DLD1 (cell line): Measurements from ENCODE around the gene TASL.
"Not testable (repeated sequence)": the region's sequence is repeated elsewhere in the genome, so short reads cannot be mapped to it uniquely, and the experiment has no call there.

Source experiments
- in situ Hi-C: cut with HindIII; loops from 2 replicates; pipeline ENCODE4 v1.10.0; 2017; ENCODE audit warnings: low sequenced_read_pairs

TASL gene, protein sequence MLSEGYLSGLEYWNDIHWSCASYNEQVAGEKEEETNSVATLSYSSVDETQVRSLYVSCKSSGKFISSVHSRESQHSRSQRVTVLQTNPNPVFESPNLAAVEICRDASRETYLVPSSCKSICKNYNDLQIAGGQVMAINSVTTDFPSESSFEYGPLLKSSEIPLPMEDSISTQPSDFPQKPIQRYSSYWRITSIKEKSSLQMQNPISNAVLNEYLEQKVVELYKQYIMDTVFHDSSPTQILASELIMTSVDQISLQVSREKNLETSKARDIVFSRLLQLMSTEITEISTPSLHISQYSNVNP

DNA sequence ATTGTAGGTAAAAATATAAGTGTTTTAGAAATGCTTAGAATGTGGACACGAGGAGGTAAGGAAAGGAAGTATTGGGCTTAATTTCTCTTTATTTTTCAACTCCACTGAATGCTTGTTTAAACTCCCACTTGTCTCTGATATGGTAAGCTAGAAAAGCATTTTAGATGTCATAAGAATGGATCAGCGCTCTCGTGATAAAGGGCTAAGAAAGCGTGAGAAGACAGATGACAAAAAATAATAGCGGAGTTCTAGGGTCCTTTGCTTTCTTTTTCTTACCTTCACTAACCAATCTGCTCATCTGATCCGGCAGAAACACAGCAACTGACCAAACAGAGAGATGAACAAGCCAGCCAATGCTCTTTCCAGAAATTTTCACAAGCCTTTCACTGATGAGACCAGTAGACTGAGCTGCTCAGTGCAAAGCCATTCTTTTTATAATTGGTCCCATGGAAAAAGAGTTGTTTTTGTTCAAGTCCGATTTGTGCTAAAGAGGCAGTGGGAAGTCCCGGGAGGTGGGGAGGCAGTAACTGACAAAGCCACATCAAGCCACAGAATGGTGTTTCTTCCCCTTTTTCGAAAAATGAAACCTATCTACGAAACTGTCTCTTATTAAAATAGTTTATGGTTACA, at the start of gene TASL:
TSS of gene TASL (minus strand) at position 405 of the 630 bp plus-strand sequence. CDS start 17,411 bp downstream, outside the sequence.
- in situ Hi-C loops: no loop called here

DNA sequence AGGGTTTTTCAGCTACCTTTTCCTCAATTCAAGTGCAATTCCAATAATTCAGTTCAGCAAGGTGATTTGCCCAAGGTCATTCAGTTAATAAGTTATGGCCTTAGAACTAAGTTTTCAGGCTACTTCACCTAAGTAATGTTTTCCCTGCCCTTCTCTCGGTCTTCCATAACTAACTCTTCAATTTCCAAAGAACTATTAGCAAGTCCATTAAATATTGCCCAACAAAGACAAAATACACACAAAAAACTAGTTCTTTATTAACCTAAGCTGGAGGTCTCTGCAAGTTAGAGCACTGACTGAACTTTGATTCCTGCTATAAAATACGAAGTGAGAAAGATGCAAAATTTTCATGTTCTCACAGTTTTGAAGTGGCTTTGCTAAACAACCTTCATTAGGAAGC, 48.8 kb upstream of the TASL start:
- in situ Hi-C loops: no loop called here

DNA sequence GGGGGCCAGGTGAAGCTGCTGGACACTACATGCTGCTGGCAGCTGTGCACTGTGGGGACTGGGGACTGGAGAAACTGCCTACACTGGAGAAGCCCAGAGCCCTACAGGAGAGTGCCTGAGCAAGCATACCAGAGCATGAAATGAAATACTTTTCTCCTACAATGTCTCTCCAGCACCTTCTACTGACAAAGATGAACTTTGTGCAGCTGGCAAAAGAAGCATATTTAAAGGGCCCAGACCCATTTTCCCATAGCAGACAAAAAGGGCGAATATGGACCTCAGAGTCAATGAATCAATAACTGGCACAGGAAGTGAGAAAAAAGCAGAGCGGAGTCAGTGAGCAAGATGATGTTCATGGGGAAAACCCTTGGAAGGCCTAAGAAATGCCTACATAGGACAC, 44.8 kb upstream of the TASL start:
- in situ Hi-C loops: no loop called here

DNA sequence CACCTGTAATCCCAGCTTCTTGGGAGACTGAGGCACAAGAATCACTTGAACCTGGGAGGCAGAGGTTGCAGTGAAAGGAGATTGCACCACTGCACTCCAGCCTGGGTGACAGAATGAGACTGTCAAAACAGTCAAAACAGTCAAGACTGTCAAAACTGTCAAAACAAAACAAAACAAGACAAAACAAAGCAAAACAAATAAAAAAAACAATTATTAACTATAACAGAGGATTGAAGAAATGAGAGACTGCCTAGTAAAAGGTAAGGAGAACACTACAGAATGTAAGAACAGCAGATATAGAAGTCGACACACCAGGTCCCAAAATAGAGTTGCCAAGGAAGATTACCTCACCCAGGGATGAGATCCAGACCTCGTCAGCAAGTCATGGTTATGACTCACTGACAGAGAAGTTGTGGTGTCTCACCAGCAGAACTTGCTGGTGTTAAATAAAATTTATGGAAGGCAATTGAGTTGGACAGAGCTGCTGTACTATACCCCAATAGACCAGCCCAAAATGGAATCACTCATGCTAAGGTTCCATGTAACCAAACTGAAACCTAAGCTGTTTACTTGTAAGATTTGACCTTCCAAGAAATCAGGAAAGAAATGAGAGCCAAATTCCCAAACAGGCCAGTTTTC, 43.5 kb upstream of the TASL start:
- in situ Hi-C loops: no loop called here

DNA sequence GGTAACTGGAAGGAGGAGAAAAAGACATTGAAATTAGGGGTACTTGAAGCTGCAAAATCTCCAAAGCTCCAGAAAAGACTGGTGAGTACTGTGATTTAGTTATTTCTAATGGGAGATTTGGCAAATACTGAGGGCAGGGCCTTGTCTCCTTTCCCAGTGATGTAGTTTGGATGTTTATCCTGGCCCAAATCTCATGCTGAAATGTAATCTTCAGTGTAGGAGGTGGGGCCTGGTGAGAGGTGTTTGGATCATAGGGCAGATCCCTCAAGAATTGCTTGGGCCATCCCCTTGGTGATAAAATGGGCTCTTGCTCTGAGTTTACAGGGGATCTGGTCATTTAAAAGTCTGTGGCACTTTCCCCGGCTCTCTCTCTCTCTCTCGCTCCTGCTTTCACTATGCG, 42.6 kb upstream of the TASL start:
- in situ Hi-C loops: no loop called here

DNA sequence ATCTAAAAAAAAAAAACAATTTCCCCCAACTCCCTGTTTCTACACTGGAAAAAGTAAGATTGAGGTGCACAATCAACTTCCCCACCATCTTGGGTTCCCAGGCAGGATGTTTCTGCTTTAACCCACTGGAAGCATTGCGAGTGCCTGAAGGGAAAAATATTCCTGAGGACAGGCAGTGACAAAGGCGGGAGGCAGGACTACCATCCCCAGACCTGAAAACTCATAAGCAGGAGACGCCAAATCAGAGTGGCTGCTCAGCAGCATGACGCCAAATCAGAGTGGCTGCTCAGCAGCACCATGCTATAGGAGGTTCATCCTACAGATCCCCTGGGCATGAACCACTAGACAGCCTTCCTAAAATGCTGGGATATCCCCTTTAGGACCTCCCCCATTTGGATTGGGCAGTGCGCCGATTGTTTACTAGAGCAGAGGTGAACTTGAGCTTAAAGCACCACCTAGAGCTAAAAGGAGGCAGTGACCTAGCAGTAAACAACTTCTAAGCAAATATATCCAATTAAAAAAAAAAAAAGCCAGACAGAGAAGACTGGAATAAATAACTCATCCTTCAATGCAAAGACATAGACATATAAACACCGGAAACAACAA, 40.7 kb upstream of the TASL start:
- in situ Hi-C loops: no loop called here

DNA sequence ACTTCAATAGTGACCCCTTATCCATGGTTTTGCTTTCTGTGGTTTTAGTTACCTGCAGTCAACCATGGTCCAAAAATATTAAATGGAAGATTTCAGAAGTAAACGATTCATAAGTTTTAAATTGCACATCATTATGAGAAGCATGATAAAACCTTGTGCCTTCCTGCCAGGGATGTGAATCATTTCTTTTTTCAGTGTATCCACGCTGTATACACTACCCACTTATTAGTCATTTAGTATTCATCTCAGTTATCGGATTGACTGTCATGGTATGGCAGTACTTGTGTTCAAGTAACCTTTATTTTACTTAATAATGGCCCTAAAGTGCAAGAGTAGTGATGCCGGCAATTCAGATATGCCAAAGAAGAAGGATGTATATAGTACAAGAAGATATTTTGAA, 37.7 kb upstream of the TASL start:
- in situ Hi-C loops: no loop called here

DNA sequence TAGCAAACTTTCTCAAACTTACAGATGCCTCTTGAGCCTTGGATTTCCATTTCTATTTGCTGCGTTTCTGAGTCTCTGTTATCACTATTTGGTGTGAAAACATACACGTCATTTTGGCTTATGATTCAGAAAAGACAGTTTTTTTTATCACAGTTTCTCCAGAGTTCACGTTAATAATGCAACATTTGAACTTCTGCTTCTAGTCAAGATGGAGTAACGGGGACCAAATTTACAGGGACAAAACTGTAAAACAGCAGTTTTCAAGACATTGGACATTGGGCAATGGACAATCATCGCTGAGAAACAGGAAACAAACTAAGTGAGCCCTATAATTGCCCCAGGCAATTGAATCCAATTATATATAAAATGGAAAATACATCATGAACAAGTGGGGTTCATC, 36.2 kb upstream of the TASL start:
- in situ Hi-C loops: no loop called here

DNA sequence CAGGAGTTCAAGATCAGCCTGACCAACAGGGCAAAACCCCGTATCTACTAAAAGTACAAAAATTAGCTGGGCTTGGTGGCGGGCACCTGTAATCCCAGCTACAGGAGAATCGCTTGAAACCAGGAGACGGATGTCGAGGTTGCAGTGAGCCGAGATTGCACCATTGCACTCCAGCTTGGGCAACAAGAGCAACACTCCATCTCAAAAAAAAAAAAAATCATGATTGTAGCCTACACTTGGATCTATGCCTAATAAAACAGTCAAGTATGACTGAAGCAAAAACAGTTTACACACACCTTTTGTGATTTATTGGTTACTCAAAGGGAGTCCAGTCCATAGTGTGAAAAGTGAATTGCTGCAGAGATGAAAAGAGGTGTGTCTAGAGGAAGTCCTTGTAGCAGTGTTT, 34.7 kb upstream of the TASL start:
- in situ Hi-C loops: no loop called here

DNA sequence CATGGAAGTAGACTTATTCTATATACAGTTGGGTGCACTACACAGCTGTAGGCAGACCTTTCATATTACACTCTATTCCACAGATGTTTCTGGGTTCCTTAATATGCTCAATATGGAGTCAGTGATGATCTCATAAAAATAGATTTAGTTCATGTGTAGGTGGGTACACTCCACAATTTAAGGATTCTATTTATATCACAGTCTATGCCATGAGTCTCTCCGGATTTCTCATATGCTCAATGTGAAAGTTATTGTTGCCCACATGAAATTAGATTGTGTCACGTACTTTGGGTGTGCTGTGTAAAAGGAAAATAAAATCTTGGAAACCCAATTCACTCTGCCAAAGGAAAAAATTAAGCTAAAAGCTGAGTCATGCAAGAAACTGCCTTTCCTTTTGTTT, 32.5 kb upstream of the TASL start:
- in situ Hi-C loops: no loop called here

DNA sequence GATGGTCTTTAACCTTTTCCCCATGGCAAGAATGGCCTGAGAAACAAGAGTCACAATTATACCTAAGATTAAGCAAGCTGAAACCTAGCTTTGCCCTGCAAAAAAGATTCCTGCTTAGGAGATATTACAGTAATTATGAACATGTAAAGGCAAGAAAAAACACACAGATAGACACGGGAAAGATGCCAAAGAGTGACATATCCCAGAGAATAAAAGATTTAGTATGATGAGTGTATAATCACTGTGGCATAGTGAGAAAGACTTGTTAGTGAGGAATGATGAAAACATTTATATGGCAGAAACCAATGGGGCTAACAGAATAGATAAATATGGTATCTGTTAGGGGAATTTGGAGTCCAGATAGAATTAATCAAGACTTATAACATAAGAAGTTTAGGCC, 29.6 kb upstream of the TASL start:
- in situ Hi-C loops: no loop called here

DNA sequence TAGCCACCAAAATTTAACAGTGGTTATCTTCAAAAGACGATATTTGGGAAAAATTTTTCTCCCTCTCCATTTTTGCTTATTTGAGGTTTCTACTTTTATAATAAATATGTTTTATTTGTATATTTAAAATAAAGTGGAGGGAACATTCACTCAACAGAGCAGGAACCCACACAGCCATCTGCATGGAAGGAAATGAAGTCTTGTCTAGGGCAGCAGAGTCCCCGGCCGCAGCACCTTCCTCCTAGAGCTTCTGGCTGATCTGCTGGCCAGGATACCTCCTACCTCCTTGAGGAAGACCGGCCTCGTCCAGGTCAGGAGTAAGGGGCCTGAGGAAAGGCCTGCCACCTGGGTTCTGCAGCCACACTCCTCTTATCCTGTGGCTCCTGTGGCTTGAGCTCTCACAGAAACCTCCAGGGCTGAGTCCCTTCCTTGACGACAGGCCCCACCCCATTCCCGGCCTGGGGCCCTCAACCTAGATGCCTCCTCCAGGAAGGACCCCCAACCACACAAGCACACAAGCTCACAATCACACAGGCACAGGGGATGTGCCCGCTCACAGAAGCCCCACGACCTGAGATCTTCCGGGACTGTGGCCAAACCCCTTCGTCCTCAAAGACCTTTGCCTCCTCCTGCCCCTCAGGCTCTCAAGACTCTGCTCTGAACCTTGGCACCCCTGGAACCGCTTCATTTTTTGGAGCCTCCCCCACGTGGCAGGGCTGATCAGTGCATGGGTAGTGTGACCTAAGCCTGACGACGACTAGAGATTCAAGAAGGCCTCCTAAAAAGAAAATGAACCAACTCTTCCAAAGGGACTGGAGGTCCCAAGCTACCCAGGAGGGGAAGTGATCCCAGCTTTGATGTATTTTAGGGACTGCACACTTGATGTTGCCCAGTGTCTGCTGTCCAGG, 23.0 kb upstream of the TASL start:
- in situ Hi-C loops: not testable (repeated sequence)

DNA sequence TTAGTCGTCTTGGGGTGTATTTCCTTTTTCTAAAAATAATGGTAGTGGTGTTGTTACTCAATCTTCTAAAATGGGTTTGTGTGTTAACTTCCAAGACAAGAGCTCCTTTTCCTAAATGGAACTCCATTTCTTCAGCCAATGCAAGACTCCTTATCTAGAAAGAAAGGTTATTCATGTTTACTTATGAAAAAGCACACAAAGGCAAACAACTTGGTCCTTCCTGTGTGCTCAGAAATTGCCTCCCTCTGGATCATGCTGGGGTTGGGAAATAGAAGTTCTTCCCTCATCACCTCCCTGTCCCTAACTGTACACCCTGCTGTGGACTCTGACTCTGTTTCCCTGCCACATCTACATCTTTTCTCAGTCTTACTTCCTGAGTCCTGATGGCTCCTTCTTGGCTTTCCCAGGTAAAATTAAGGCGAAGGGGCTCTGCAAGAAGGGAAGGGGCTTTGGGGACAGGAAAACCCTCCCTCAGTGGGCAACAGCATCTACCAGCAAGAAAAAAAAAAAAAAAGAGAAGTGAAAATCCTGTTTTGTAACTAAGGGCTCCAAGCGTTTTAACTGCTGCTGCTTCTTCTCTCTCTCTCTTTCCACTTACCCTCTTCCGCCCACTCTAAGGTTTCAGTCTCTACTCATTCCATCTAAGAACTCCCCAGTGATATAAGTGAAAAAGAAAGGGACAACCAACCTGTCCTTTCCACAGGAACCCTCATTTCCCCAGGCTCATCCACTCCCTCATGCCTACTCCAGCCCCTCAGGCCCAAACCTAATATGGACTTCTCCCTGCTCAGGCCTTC, 19.8 kb upstream of the TASL start:
- in situ Hi-C loops: no loop called here

DNA sequence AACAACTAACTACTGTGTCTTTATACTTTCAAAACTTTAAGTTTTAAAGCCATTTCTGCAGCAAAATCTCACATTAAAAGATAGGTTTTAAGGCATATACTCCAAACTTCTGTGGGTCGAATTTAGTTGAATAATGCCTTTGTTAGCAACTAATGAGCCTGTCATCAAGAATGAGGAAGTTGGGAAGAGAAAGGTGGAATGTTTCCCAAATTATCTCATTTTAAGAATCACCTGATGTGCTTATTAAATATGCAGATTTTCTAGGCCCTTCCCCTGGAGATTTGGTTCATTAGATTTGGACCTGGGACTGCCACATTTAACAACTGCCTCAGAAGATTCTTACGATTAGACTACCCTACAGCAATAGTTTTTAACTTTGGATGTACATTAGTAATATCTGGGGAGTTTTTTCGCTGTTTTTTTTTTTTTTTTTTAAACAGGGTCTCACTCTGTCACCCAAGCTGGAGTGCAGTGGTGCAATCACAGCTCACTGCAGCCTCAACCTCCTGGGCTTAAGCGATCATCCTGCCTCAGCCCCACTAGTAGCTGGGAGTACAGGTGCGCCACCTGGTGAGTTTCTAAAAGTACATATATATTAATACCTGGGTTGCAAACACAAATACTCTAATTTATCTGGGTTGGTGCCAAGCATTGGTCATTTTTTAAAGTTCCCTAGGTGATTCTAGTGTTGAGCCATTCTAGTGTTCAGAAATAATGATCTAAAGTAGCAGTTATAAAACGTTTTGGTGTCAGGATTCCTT, 16.1 kb upstream of the TASL start:
- in situ Hi-C loops: no loop called here

DNA sequence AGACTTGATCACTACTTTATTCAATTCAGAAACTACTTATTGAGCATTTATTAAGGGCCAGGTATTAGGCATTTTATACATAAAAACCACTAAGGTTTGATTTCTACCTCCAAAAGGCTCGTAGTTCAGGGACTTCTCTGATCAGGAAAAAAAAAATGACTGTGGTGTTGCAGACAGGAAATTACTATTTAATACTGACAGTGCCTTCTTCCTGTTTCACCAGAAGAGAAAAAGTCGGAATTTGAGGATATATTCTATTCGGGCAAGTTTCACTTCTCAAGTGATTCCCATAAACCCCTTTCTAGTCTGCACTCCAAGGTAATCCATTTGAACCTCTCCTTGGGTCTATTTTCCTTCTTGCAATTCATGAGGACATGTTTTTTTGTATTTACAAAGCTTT, 15.3 kb upstream of the TASL start:
- in situ Hi-C loops: no loop called here

DNA sequence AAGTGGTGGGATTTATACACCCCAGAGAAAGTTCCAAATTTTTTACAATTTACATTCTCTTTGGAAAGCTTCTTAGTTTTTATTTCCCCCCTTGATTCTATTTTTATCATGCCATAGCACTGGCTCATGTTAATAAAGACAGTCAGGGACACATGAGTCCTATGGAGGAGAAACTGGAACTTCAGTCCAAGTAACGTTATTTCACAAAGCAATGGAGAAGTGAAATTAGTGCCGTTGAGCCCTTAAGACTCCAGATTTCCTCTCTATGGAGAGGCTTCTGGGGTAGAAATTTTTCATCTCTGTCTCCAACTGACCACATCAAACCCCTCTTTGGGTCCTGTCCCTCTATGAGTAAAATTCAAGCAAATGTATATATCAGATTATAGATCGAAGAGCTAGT, 12.8 kb upstream of the TASL start:
- in situ Hi-C loops: no loop called here

DNA sequence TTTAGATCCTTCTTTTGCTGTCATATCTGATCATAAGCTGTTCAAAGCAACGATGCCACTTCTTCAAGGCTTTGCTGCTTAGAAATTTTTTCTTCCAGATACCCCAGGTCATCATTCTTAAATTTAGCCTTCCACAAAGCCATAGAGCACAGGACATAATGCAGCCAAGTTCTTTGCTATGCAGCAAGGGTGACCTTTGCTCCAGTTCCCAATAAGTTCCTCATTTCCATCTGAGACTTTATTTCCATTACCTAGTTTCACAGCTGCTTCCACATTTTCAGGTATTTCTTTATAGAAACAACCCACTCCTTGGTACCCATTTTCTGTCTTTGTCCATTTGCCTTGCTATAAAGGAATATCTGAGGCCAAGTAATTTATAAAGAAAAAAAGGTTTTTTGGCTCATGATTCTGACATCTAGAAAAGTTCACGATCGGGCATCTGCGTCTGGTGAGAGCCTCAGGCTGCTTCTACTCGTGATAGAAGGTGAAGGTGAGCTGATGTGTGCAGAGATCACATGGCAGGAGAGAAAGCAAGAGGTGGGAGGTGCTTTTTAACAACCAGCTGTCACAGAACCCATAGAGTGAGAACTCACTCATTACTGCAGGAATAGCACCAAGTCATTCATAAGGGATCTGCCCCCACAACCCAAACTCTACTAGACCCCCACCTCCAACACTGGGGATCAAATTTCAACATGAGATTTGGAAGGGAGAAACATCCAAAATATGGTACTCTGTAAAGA, 11.8 kb upstream of the TASL start:
- in situ Hi-C loops: no loop called here

DNA sequence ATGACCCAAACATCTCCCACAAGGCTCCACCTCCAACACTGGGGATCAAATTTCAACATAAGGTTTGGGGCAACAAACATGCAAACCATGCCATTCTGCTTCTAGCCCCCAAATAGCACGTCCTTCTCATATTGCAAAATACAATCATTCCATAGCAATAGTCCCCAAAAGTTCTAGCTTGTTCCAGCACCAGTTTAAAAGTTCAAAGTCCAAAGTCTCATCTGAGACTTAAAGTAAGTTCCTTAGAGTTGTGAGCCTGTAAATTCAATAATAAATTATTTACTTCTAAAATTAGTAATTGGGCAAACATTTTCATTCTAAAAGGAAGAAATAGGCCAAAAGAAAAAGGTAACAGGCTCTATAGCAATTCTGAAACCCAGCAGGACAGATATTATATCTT, 8.9 kb upstream of the TASL start:
- in situ Hi-C loops: no loop called here

DNA sequence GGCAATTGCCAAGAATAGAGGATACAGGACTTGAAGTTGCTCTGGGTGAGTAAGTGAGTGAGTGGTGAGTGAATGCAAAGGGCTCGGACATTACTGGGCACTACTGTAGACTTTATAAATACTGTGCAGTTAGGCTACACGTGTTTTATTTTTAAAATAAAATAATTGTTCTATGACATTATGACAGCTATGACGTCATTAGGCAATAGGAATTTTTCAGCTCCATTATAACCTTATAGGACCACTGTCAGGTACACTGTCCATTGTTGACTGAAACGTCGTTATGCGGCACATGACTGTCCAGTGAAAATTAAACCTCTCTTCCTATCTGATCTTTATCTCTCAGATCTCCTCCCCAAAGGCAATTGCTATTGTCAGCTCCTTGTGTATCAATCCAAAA, 5.1 kb upstream of the TASL start:
- in situ Hi-C loops: no loop called here
